LNCaP clone FGC (cell line): ENCODE measurements around the gene ABCB6.

Source experiments
- DNase-seq: peaks from one replicate; pipeline ENCODE4 v3.0.0-alpha.2; 2011; ENCODE audit warnings: low read depth
- H3K4me3 ChIP-seq: 2 replicates; pipeline ENCODE4 v1.5.1; 2011; ENCODE audit warnings: mild to moderate bottlenecking, low read depth, low read length, control low read depth
- CTCF ChIP-seq: IDR thresholded peaks from 2 replicates; pipeline ENCODE4 v1.5.1; 2012; ENCODE audit warnings: mild to moderate bottlenecking; ENCODE audit not compliant: control insufficient read depth, insufficient read depth; ENCODE audit errors: extremely low read depth

The ABCB6 gene

GRCh38 chr2:219171231-219171651 is 47.5 kb downstream of the ABCB6 start:
- peak; percentile 44; the same call in 1 of the 2 replicates for TF ChIP-seq CTCF
- DNase-seq: no peak
- no peak overlapping the region for H3K4me3 ChIP-seq

- no peak for DNase-seq
- no peak for TF ChIP-seq CTCF
- no peak within 1 kb of the TSS for H3K4me3 ChIP-seq
Measured at GRCh38 chr2:219169930-219170654, 48.7 kb downstream of the ABCB6 start, which contains the start of gene SLC23A3. Gene SLC23A3, minus strand, starts transcription at chr2:219170029. Its CDS starts 45 bp downstream, at chr2:219169984.

- DNase-seq: no peak
- no peak for TF ChIP-seq CTCF
- H3K4me3 ChIP-seq: no peak overlapping the region
Measured at GRCh38 chr2:219168932-219169331, 49.8 kb downstream of the ABCB6 start.

- H3K4me3 ChIP-seq: no peak overlapping the region
- DNase-seq: no peak
- TF ChIP-seq CTCF: no peak
Measured at GRCh38 chr2:219168526-219168925, 50.2 kb downstream of the ABCB6 start.

GRCh38 chr2:219167997-219168396 is 50.8 kb downstream of the ABCB6 start:
- DNase-seq: no peak
- no peak overlapping the region for H3K4me3 ChIP-seq
- TF ChIP-seq CTCF: no peak

- no peak for DNase-seq
- no peak overlapping the region for H3K4me3 ChIP-seq
- TF ChIP-seq CTCF: no peak
Measured at GRCh38 chr2:219165058-219165911, 53.5 kb downstream of the ABCB6 start.

- H3K4me3 ChIP-seq: no peak overlapping the region
- DNase-seq: no peak
- TF ChIP-seq CTCF: no peak
Measured at GRCh38 chr2:219163156-219163555, 55.6 kb downstream of the ABCB6 start.
